ENCODE results near the gene COBLL1. TPM values are rescaled to one million over a fixed set of nuclear protein-coding genes. Genes with fewer than 3 reads are reported as not detected.

The COBLL1 gene
- total and polyA plus RNA-seq, 2 of the 4 experiments (the other 2 are of a cell fraction) = 0.79 to 1.1 TPM

DNA sequence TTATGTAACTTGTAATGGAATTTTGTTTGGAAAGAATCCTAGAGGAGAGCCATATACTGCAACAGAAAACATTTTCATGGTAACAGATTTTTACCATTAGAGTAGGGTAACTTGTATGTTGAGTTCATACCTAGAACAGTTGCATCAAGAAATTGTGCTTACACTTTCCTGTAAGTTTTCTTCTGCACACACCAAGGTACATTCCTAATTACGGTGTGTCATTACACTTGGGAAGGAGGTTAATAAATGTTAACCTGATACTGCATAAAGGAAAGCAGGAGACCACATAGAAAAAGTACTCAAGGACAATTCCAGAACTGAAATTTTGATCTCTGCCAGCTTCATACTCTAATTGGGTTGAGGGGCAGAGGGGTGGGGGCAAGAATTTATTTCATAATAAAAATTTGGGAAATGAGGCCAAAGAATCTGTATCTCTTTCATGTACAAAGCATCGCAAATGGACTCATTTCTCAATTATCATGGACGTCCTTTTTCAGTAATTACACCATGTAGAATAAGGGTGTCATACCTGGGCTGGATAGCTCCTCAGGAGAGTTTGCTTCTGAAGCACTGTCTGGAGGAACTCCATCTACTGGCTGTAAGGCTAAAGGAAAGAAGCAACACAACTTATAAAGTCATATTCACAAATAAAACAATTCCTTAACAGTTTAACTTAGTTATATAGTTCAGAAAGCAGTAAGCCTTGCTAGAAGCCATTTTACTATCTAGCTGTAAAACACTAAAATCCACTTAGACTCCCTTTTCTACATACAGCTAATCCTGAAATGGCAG is 137.5 kb downstream of the COBLL1 start:
- Histone ChIP-seq H3K18ac (ENCODE audit: low read depth, low read length) (no peak overlapping the region), H3K79me1 (ENCODE audit: low read depth in 1 of 2, low read length in 2 of 2) (no peaks in the 10 kb centered on the region), H3K9ac (ENCODE audit: low read depth, low read length) (no peak overlapping the region), H2AK9ac (replicated peaks; ENCODE audit: low read depth, low read length, poor library complexity) (no peak overlapping the region), H3K4me1 (ENCODE audit: control insufficient read depth, insufficient read depth, low read length) (no peaks in the 10 kb centered on the region), H3K9me3 (ENCODE audit: control insufficient read depth, insufficient read depth, low read length) (no peaks in the 10 kb centered on the region), H2BK20ac (ENCODE audit: low read depth, low read length) (no peak overlapping the region), H3K4ac (ENCODE audit: low read depth, low read length) (no peak overlapping the region), H4K5ac (ENCODE audit: low read depth, low read length) (no peak overlapping the region), H2BK5ac (ENCODE audit: low read depth, low read length, poor library complexity, severe bottlenecking) (no peak overlapping the region), H3K56ac (ENCODE audit: extremely low read depth, insufficient read depth, low read length) (no peak overlapping the region), H3K23ac (ENCODE audit: low read depth, low read length) (no peak overlapping the region), H4K20me1 (ENCODE audit: insufficient read depth, low read length) (no peaks in the 10 kb centered on the region), H3K27ac (ENCODE audit: insufficient read depth, low read length) (no peak overlapping the region), H2BK120ac (ENCODE audit: low read depth, low read length) (no peak overlapping the region), H3K4me2 (ENCODE audit: low read depth, low read length) (no peak overlapping the region), H3K14ac (replicated peaks; ENCODE audit: low read depth, low read length) (no peak overlapping the region), H2AFZ (replicated peaks; ENCODE audit: low read length, poor library complexity) (no peak overlapping the region), H3K36me3 (ENCODE audit: control insufficient read depth, insufficient read depth, low read length) (no peaks in the 10 kb centered on the region), H2BK15ac (ENCODE audit: low read depth, low read length) (no peak overlapping the region), H2AK5ac (ENCODE audit: low read depth, low read length) (no peak overlapping the region), H3K27me3 (ENCODE audit: control insufficient read depth, insufficient read depth, low read length) (no peaks in the 10 kb centered on the region), H4K91ac (ENCODE audit: insufficient read depth, low read depth, low read length) (no peak overlapping the region), H3K9me1 (ENCODE audit: insufficient read depth, low read length) (no peaks in the 10 kb centered on the region), H4K8ac (ENCODE audit: low read depth in 2 of 2, low read length in 2 of 2) (no peak overlapping the region), H3K4me3 (ENCODE audit: insufficient read depth, low read depth, low read length) (no peak overlapping the region)
- DNase-seq = no peak
- intact Hi-C loops (cut with micrococcal nuclease) = no loop called here
- BruUV-seq (replicated peaks) = no TSS peak
- WGBS, 2 experiments (ENCODE audit: extremely low coverage in 2 of 2, insufficient read length in 1 of 2) = no CpG with 5 or more reads among the region's 3 CpGs
- dilution Hi-C loops (cut with HindIII; ENCODE audit: low sequenced_read_pairs, unreplicated experiment) = no loop called here
- no peak for TF ChIP-seq POLR2A (IDR thresholded peaks at IDR 0.05; ENCODE audit: low read depth, low read length)
- TF ChIP-seq NFE2L2 (IDR thresholded peaks at IDR 0.05; ENCODE audit: low read depth, low read length) = no peak
- POLR2A ChIA-PET (ENCODE audit: unreplicated experiment) = no interaction called here
- no peak for ATAC-seq (ENCODE audit: low read depth)
- CTCF ChIA-PET = interaction anchor here (0.8 kb wide), 1 partner anchor 16 kb away, joined by 10 read pairs; no protein-coding TSS in a partner anchor
- in situ Hi-C loops (cut with MboI; ENCODE audit: low sequenced_read_pairs) = no loop called here
